Nephron (organoid): ENCODE results near the gene AMN1.
"Not testable (repeated sequence)": the region's sequence is repeated elsewhere in the genome, so short reads cannot be mapped to it uniquely, and the experiment has no call there.

ENCODE experiments used
- H3K27ac Mint-ChIP-seq, 3 experiments: 2 replicates each; pipeline ENCODE4 v1.8.0; 2020; ENCODE audit warnings: mixed read lengths in 3 of 3, mild to moderate bottlenecking in 2 of 3, moderate library complexity in 1 of 3
- H3K27me3 Mint-ChIP-seq: 2 replicates; pipeline ENCODE4 v1.8.0; 2021; ENCODE audit warnings: low read depth, mild to moderate bottlenecking, moderate library complexity, mixed read lengths
- H3K36me3 Mint-ChIP-seq: 2 replicates; pipeline ENCODE4 v1.8.0; 2020; ENCODE audit warnings: low read depth, mixed read lengths
- H3K4me1 Mint-ChIP-seq: 2 replicates; pipeline ENCODE4 v1.8.0; 2020; ENCODE audit warnings: mixed read lengths
- H3K4me3 Mint-ChIP-seq, 3 experiments: 2 replicates each; pipeline ENCODE4 v1.8.0; 2020; ENCODE audit warnings: mild to moderate bottlenecking in 3 of 3, mixed read lengths in 3 of 3, moderate library complexity in 2 of 3
- H3K9me3 Mint-ChIP-seq: 2 replicates; pipeline ENCODE4 v1.8.0; 2020; ENCODE audit warnings: mixed read lengths
- TF ChIP-seq, protein P1 (sequence below), 3 experiments: fragments of 200-600 bp; sonication (generic); IDR thresholded peaks; one replicate each; pipeline ENCODE4 v1.5.0; 2021; ENCODE audit warnings: antibody characterized with exemption in 3 of 3; ENCODE audit not compliant: unreplicated experiment in 3 of 3

AMN1 gene

GRCh38 chr12:31722580-31722979 lies 6.2 kb downstream of the AMN1 start:
- peaks cover 19% of the 10 kb centered on the region for H3K9me3 Mint-ChIP-seq
- H3K27ac Mint-ChIP-seq: no peak overlapping the region
- no peaks in the 10 kb centered on the region for H3K4me1 Mint-ChIP-seq
- H3K4me3 Mint-ChIP-seq: no peak overlapping the region
- TF ChIP-seq, protein P1, sequence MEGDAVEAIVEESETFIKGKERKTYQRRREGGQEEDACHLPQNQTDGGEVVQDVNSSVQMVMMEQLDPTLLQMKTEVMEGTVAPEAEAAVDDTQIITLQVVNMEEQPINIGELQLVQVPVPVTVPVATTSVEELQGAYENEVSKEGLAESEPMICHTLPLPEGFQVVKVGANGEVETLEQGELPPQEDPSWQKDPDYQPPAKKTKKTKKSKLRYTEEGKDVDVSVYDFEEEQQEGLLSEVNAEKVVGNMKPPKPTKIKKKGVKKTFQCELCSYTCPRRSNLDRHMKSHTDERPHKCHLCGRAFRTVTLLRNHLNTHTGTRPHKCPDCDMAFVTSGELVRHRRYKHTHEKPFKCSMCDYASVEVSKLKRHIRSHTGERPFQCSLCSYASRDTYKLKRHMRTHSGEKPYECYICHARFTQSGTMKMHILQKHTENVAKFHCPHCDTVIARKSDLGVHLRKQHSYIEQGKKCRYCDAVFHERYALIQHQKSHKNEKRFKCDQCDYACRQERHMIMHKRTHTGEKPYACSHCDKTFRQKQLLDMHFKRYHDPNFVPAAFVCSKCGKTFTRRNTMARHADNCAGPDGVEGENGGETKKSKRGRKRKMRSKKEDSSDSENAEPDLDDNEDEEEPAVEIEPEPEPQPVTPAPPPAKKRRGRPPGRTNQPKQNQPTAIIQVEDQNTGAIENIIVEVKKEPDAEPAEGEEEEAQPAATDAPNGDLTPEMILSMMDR (IDR thresholded peaks at IDR 0.05; ENCODE audit: unreplicated experiment in 3 of 3): no peak
- H3K36me3 Mint-ChIP-seq: peaks cover 42% of the 10 kb centered on the region
- H3K27me3 Mint-ChIP-seq: no peaks in the 10 kb centered on the region

GRCh38 chr12:31718542-31719198 lies 10.2 kb downstream of the AMN1 start:
- H3K36me3 Mint-ChIP-seq: peaks cover 50% of the 10 kb centered on the region
- peaks cover 29% of the 10 kb centered on the region for H3K9me3 Mint-ChIP-seq
- H3K4me1 Mint-ChIP-seq, H3K4me3 Mint-ChIP-seq, H3K27me3 Mint-ChIP-seq, H3K27ac Mint-ChIP-seq: not testable (repeated sequence)

GRCh38 chr12:31716998-31717397 lies 11.8 kb downstream of the AMN1 start:
- peaks cover 44% of the 10 kb centered on the region for H3K36me3 Mint-ChIP-seq
- H3K9me3 Mint-ChIP-seq: peaks cover 26% of the 10 kb centered on the region
- H3K4me3 Mint-ChIP-seq, H3K27ac Mint-ChIP-seq, H3K4me1 Mint-ChIP-seq, H3K27me3 Mint-ChIP-seq: not testable (repeated sequence)

DNA sequence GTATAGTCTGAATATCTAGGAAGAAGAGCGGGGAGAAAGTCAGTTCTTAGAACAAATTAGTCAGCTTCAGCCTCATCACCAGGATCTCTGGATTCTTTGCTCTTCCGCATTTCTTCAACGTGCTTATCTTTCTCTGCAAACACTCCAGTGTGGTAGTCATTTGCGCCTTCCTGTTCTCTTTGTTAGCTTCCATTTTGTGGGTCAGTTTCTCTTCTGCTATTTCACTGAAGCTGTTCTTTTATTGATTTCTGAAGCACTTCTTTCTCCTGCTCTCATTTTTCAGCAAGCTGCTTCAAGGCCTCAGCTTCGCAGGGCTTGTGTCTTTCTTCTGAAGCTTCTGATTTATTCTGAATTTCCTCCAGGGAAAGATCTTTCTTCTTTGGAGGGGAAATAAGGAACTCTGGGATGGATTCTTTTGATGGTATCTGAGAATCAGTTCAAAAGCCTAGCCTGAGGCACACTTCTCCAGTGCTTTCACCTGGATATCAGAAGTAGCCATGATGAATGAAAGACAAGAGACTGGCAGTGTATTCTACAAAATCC lies 13.5 kb downstream of the AMN1 start:
- Mint-ChIP-seq H3K36me3 (peaks cover 38% of the 10 kb centered on the region), H3K27me3 (no peaks in the 10 kb centered on the region), H3K4me1 (no peaks in the 10 kb centered on the region), H3K27ac (peak overlapping the region in 1 of 3 experiments; percentile 14), H3K9me3 (peaks cover 28% of the 10 kb centered on the region), H3K4me3 (no peak overlapping the region)
- TF ChIP-seq, protein P1 (IDR thresholded peaks at IDR 0.05; ENCODE audit: unreplicated experiment in 3 of 3): no peak

DNA sequence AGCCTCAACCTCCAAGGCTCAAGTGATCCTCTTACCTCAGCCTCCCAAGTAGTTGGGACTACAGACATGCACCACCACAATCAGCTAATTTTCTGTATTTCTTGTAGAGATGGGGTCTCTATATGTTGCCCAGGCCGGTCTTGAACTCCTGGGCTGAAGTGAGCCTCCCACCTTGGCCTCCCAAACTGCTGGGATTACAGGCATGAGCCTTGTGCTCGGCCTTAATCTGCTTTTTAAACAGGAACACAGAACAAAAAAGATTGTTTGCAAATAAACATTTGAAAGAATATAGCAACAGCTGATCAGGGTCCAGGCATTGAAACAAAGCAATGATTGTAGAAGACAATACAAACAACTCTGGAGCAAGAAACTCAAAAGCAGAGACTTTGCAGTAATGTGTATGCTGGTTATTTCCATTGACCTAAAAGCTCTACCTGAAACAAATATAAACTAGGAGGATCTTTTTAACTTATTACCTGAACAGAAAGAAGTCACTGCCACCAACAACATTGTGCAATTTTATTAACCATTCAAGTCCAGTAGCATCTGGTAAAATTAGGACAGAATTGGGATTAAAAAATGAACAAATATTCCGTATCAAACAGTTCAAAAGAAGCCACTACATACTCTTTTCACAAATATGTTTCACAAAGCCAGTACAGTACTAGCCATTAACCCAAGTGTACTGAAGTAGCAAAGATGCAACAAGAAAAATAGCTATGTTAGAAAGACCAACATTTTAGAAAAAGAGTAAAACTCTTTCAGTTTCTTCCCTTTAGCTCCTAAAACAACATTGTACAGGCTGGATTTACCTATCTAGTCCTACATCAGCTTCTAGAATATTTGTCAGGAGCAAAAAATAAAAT lies 14.2 kb downstream of the AMN1 start:
- H3K27ac Mint-ChIP-seq: peak overlapping the region in 1 of 3 experiments; percentile 14
- TF ChIP-seq, protein P1 (IDR thresholded peaks at IDR 0.05; ENCODE audit: unreplicated experiment in 3 of 3): no peak
- peaks cover 32% of the 10 kb centered on the region for H3K9me3 Mint-ChIP-seq
- H3K4me1 Mint-ChIP-seq: no peaks in the 10 kb centered on the region
- peaks cover 43% of the 10 kb centered on the region for H3K36me3 Mint-ChIP-seq
- H3K4me3 Mint-ChIP-seq: no peak overlapping the region
- no peaks in the 10 kb centered on the region for H3K27me3 Mint-ChIP-seq

GRCh38 chr12:31712877-31713276 lies 15.9 kb downstream of the AMN1 start:
- H3K4me3 Mint-ChIP-seq: no peak overlapping the region
- H3K4me1 Mint-ChIP-seq: no peaks in the 10 kb centered on the region
- no peaks in the 10 kb centered on the region for H3K27me3 Mint-ChIP-seq
- TF ChIP-seq, protein P1 (IDR thresholded peaks at IDR 0.05; ENCODE audit: unreplicated experiment in 3 of 3): no peak
- peaks cover 40% of the 10 kb centered on the region for H3K36me3 Mint-ChIP-seq
- H3K9me3 Mint-ChIP-seq: peaks cover 29% of the 10 kb centered on the region
- no peak overlapping the region for H3K27ac Mint-ChIP-seq
